Body of pancreas (tissue), 4 donors: ENCODE data around the gene SLC2A10.

Experiments used
- CTCF ChIP-seq, 7 experiments: fragments of 450-650 bp in 4 of 7; fragments of 200-600 bp in 3 of 7; sonication (generic) in 3 of 7; IDR thresholded peaks; one replicate each; pipeline ENCODE4 v1.5.1; 2016 to 2019; ENCODE audit warnings: antibody characterized with exemption in 7 of 7
- POLR2A ChIP-seq, 3 donors: fragments of 450-650 bp; IDR thresholded peaks; one replicate each; pipeline ENCODE4 v1.6.1; 2016; ENCODE audit warnings: antibody characterized with exemption in 3 of 3, mild to moderate bottlenecking in 2 of 3

- no peak for TF ChIP-seq CTCF (IDR thresholded peaks at IDR 0.05)
- no peak for TF ChIP-seq POLR2A (IDR thresholded peaks at IDR 0.05)
These were observed 38.6 kb upstream of the SLC2A10 start for GRCh38 chr20:46670585-46671584.
